HG03159 (cell line): ENCODE results near the gene TM2D1.
"Not testable (repeated sequence)": the region's sequence is repeated elsewhere in the genome, so short reads cannot be mapped to it uniquely, and the experiment has no call there.

Experiments used
- ATAC-seq: cut with Tn5 transposase; IDR thresholded peaks from one replicate; pipeline ENCODE4 v1.9.1; 2021; ENCODE audit warnings: mild to moderate bottlenecking, moderate library complexity; ENCODE audit not compliant: unreplicated experiment

The TM2D1 gene

GRCh38 chr1:61718996-61719663 lies 5.8 kb downstream of the TM2D1 start:
- ATAC-seq = not testable (repeated sequence)

GRCh38 chr1:61711969-61712368 lies 13.0 kb downstream of the TM2D1 start:
- no peak for ATAC-seq

GRCh38 chr1:61711257-61711656 lies 13.7 kb downstream of the TM2D1 start:
- not testable (repeated sequence) for ATAC-seq

- ATAC-seq = no peak
Observed at GRCh38 chr1:61709908-61710289, 15.0 kb downstream of the TM2D1 start.

GRCh38 chr1:61708953-61709907 lies 15.7 kb downstream of the TM2D1 start:
- no peak for ATAC-seq

- no peak for ATAC-seq
Observed at GRCh38 chr1:61699911-61700851, 24.8 kb downstream of the TM2D1 start.

- no peak for ATAC-seq
Observed at GRCh38 chr1:61692155-61692800, 32.7 kb downstream of the TM2D1 start.

- no peak for ATAC-seq
Observed at GRCh38 chr1:61687901-61688300, 37.0 kb downstream of the TM2D1 start.

GRCh38 chr1:61682891-61683290 lies 42.0 kb downstream of the TM2D1 start:
- ATAC-seq = no peak

GRCh38 chr1:61680500-61680899 lies 44.4 kb downstream of the TM2D1 start:
- no peak for ATAC-seq

- ATAC-seq = not testable (repeated sequence)
Observed at GRCh38 chr1:61676881-61677280, 48.1 kb downstream of the TM2D1 start.

GRCh38 chr1:61674221-61674620 lies 50.7 kb downstream of the TM2D1 start:
- ATAC-seq = no peak

GRCh38 chr1:61672376-61672775 lies 52.6 kb downstream of the TM2D1 start:
- no peak for ATAC-seq

GRCh38 chr1:61670445-61670844 lies 54.5 kb downstream of the TM2D1 start:
- ATAC-seq = no peak

GRCh38 chr1:61670016-61670415 lies 54.9 kb downstream of the TM2D1 start:
- ATAC-seq = no peak

- ATAC-seq = no peak
Observed at GRCh38 chr1:61659061-61659460, 65.9 kb downstream of the TM2D1 start.

GRCh38 chr1:61655453-61655852 lies 69.5 kb downstream of the TM2D1 start:
- ATAC-seq = no peak

- ATAC-seq = no peak
Observed at GRCh38 chr1:61654067-61654466, 70.9 kb downstream of the TM2D1 start.

GRCh38 chr1:61648983-61649742 lies 75.8 kb downstream of the TM2D1 start:
- ATAC-seq = no peak

- no peak for ATAC-seq
Observed at GRCh38 chr1:61647142-61647541, 77.8 kb downstream of the TM2D1 start.
